Measurements from ENCODE around the gene FUT6.
"Not testable (repeated sequence)": the region's sequence is repeated elsewhere in the genome, so short reads cannot be mapped to it uniquely, and the experiment has no call there.

The FUT6 gene

GRCh38 chr19:5839065-5840017 lies at the start of gene FUT6:
Gene FUT6 (minus strand): TSS chr19:5839702. CDS start chr19:5832567, 7,135 bp downstream.
- Histone ChIP-seq H3K9ac (ENCODE audit: low read depth, low read length) (no peak within 1 kb of the TSS), H3K36me3 (ENCODE audit: insufficient read depth, low read depth, low read length) (no peaks in the 10 kb centered on the region), H3K27ac (ENCODE audit: low read length) (no peak within 1 kb of the TSS), H3K9me3 (ENCODE audit: insufficient read depth, low read depth, low read length) (no peaks in the 10 kb centered on the region), H3K4me3 (ENCODE audit: low read length) (no peak within 1 kb of the TSS), H3K4me1 (ENCODE audit: insufficient read depth, low read length) (no peaks in the 10 kb centered on the region), H3K27me3 (ENCODE audit: insufficient read depth, low read length) (no peaks in the 10 kb centered on the region; the same call in 1 of the 2 replicates)

GRCh38 chr19:5884065-5884811 lies 44.7 kb upstream of the FUT6 start:
- H3K27ac ChIP-seq (ENCODE audit: low read length); H3K4me1 ChIP-seq (ENCODE audit: insufficient read depth, low read length); H3K36me3 ChIP-seq (ENCODE audit: insufficient read depth, low read depth, low read length); H3K4me3 ChIP-seq (ENCODE audit: low read length); H3K9ac ChIP-seq (ENCODE audit: low read depth, low read length); H3K27me3 ChIP-seq (ENCODE audit: insufficient read depth, low read length); H3K9me3 ChIP-seq (ENCODE audit: insufficient read depth, low read depth, low read length): not testable (repeated sequence)

GRCh38 chr19:5883157-5883873 lies 43.8 kb upstream of the FUT6 start:
- H3K27ac ChIP-seq (ENCODE audit: low read length); H3K27me3 ChIP-seq (ENCODE audit: insufficient read depth, low read length); H3K9ac ChIP-seq (ENCODE audit: low read depth, low read length); H3K9me3 ChIP-seq (ENCODE audit: insufficient read depth, low read depth, low read length); H3K4me1 ChIP-seq (ENCODE audit: insufficient read depth, low read length); H3K4me3 ChIP-seq (ENCODE audit: low read length); H3K36me3 ChIP-seq (ENCODE audit: insufficient read depth, low read depth, low read length): not testable (repeated sequence)

GRCh38 chr19:5882421-5882968 lies 43.0 kb upstream of the FUT6 start:
- no peak overlapping the region for H3K4me3 ChIP-seq (ENCODE audit: low read length)
- no peaks in the 10 kb centered on the region for H3K36me3 ChIP-seq (ENCODE audit: insufficient read depth, low read depth, low read length)
- no peaks in the 10 kb centered on the region for H3K9me3 ChIP-seq (ENCODE audit: insufficient read depth, low read depth, low read length)
- no peak overlapping the region for H3K9ac ChIP-seq (ENCODE audit: low read depth, low read length)
- no peak overlapping the region for H3K27ac ChIP-seq (ENCODE audit: low read length)
- H3K27me3 ChIP-seq (ENCODE audit: insufficient read depth, low read length) = no peaks in the 10 kb centered on the region
- peaks cover 6% of the 10 kb centered on the region; the same call in 1 of the 2 replicates for H3K4me1 ChIP-seq (ENCODE audit: insufficient read depth, low read length)

GRCh38 chr19:5881543-5882299 lies 42.2 kb upstream of the FUT6 start:
- Histone ChIP-seq H3K4me3 (ENCODE audit: low read length) (no peak overlapping the region), H3K27me3 (ENCODE audit: insufficient read depth, low read length) (no peaks in the 10 kb centered on the region), H3K9me3 (ENCODE audit: insufficient read depth, low read depth, low read length) (no peaks in the 10 kb centered on the region), H3K9ac (ENCODE audit: low read depth, low read length) (no peak overlapping the region), H3K27ac (ENCODE audit: low read length) (no peak overlapping the region), H3K4me1 (ENCODE audit: insufficient read depth, low read length) (peaks cover 6% of the 10 kb centered on the region; the same call in 1 of the 2 replicates), H3K36me3 (ENCODE audit: insufficient read depth, low read depth, low read length) (no peaks in the 10 kb centered on the region)

GRCh38 chr19:5880604-5881078 lies 41.1 kb upstream of the FUT6 start:
- no peaks in the 10 kb centered on the region for H3K27me3 ChIP-seq (ENCODE audit: insufficient read depth, low read length)
- no peaks in the 10 kb centered on the region for H3K36me3 ChIP-seq (ENCODE audit: insufficient read depth, low read depth, low read length)
- H3K4me3 ChIP-seq (ENCODE audit: low read length) = no peak overlapping the region
- H3K27ac ChIP-seq (ENCODE audit: low read length) = no peak overlapping the region
- H3K9me3 ChIP-seq (ENCODE audit: insufficient read depth, low read depth, low read length) = no peaks in the 10 kb centered on the region
- H3K9ac ChIP-seq (ENCODE audit: low read depth, low read length) = no peak overlapping the region
- peaks cover 6% of the 10 kb centered on the region; the same call in 1 of the 2 replicates for H3K4me1 ChIP-seq (ENCODE audit: insufficient read depth, low read length)

- Histone ChIP-seq H3K4me3 (ENCODE audit: low read length) (no peak overlapping the region), H3K9ac (ENCODE audit: low read depth, low read length) (no peak overlapping the region), H3K4me1 (ENCODE audit: insufficient read depth, low read length) (peaks cover 6% of the 10 kb centered on the region; the same call in 1 of the 2 replicates), H3K27me3 (ENCODE audit: insufficient read depth, low read length) (no peaks in the 10 kb centered on the region), H3K36me3 (ENCODE audit: insufficient read depth, low read depth, low read length) (no peaks in the 10 kb centered on the region), H3K9me3 (ENCODE audit: insufficient read depth, low read depth, low read length) (no peaks in the 10 kb centered on the region), H3K27ac (ENCODE audit: low read length) (no peak overlapping the region)
These were observed 40.7 kb upstream of the FUT6 start for GRCh38 chr19:5880196-5880595.

GRCh38 chr19:5877882-5878281 lies 38.4 kb upstream of the FUT6 start:
- peaks cover 6% of the 10 kb centered on the region; the same call in 1 of the 2 replicates for H3K4me1 ChIP-seq (ENCODE audit: insufficient read depth, low read length)
- H3K27ac ChIP-seq (ENCODE audit: low read length) = no peak overlapping the region
- H3K9me3 ChIP-seq (ENCODE audit: insufficient read depth, low read depth, low read length) = no peaks in the 10 kb centered on the region
- no peaks in the 10 kb centered on the region for H3K36me3 ChIP-seq (ENCODE audit: insufficient read depth, low read depth, low read length)
- H3K9ac ChIP-seq (ENCODE audit: low read depth, low read length) = no peak overlapping the region
- no peaks in the 10 kb centered on the region for H3K27me3 ChIP-seq (ENCODE audit: insufficient read depth, low read length)
- no peak overlapping the region for H3K4me3 ChIP-seq (ENCODE audit: low read length)

GRCh38 chr19:5877427-5877826 lies 37.9 kb upstream of the FUT6 start:
- H3K9ac ChIP-seq (ENCODE audit: low read depth, low read length) = no peak overlapping the region
- H3K27ac ChIP-seq (ENCODE audit: low read length) = no peak overlapping the region
- no peaks in the 10 kb centered on the region for H3K27me3 ChIP-seq (ENCODE audit: insufficient read depth, low read length)
- no peaks in the 10 kb centered on the region for H3K36me3 ChIP-seq (ENCODE audit: insufficient read depth, low read depth, low read length)
- H3K4me1 ChIP-seq (ENCODE audit: insufficient read depth, low read length) = peaks cover 6% of the 10 kb centered on the region; the same call in 1 of the 2 replicates
- H3K4me3 ChIP-seq (ENCODE audit: low read length) = no peak overlapping the region
- no peaks in the 10 kb centered on the region for H3K9me3 ChIP-seq (ENCODE audit: insufficient read depth, low read depth, low read length)

GRCh38 chr19:5874496-5874895 lies 35.0 kb upstream of the FUT6 start:
- not testable (repeated sequence) for H3K9ac ChIP-seq (ENCODE audit: low read depth, low read length); H3K27me3 ChIP-seq (ENCODE audit: insufficient read depth, low read length); H3K36me3 ChIP-seq (ENCODE audit: insufficient read depth, low read depth, low read length); H3K9me3 ChIP-seq (ENCODE audit: insufficient read depth, low read depth, low read length); H3K27ac ChIP-seq (ENCODE audit: low read length); H3K4me1 ChIP-seq (ENCODE audit: insufficient read depth, low read length); H3K4me3 ChIP-seq (ENCODE audit: low read length)

All from iPS-20b (cell line).